DMS153 treated with DMSO at 0.1 percent for 48 hours (cell line): ENCODE results near the gene CNDP2.
A peak's percentile ranks its signal among the peaks of the same experiment; 100 is the strongest.

Experiments
- DNase-seq: peaks from one replicate; lab custom pipeline; 2025; ENCODE audit not compliant: unreplicated experiment; lab: John Stamatoyannopoulos, UW

Gene CNDP2

GRCh38 chr18:74495581-74496507 is at the start of gene CNDP2:
Gene CNDP2 (plus strand): TSS chr18:74496363. CDS start chr18:74499974, 3,611 bp downstream.
- peak; percentile 94 for DNase-seq

- DNase-seq = no peak
Observed at GRCh38 chr18:74446631-74447403, 49.3 kb upstream of the CNDP2 start.

GRCh38 chr18:74447404-74448152 is 48.6 kb upstream of the CNDP2 start:
- DNase-seq = no peak

DNA sequence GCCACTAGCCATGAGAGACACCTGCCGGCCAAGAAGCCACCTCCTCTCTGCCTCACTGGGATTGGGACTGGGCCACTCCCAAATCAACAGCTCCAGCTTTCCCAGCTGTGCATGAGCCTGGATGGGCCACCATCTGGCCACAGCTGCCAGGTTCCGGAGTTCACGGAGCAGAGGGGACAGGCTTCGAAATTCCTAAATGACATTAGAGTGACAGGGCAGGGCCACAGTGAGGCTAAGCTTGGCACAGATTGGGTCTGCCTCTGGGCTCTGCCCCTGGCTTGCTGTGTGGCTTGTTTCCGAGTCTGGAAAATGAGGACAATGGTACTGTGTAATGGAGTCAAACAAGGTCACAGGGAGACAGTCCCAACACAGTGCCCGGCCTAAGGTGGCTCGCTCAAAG is 45.5 kb upstream of the CNDP2 start:
- DNase-seq = no peak

GRCh38 chr18:74451148-74451547 is 45.0 kb upstream of the CNDP2 start:
- DNase-seq = no peak

- DNase-seq = no peak
Observed at GRCh38 chr18:74453016-74453566, 43.1 kb upstream of the CNDP2 start.

DNA sequence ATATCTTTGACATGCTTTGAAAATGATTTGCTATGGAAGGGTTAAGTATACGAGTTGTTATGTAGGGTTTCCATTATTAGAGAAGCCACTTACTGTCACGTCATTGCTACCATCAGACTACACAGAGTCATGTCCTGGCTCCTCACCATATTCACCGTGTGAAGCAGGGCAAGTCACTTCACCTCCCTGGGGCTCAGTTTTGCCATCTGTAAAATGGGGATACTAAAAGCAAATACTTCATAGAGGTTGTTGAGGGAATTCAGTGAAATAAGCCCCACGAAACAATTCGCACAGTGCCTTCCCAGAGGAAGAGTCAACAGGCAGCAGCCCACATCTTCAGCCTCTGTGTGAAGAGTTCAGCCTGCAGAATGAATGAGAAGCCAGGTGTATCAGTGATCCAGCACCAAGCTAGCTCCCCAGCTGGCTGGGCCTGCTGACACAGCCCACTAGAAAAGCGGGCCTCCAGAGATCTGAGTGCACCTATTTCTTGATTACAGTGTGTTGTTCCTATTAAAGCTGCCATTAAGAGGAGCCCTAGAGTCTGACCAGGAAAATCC is 42.4 kb upstream of the CNDP2 start:
- no peak for DNase-seq

- DNase-seq = no peak
Observed at GRCh38 chr18:74454279-74454751, 41.8 kb upstream of the CNDP2 start.

DNA sequence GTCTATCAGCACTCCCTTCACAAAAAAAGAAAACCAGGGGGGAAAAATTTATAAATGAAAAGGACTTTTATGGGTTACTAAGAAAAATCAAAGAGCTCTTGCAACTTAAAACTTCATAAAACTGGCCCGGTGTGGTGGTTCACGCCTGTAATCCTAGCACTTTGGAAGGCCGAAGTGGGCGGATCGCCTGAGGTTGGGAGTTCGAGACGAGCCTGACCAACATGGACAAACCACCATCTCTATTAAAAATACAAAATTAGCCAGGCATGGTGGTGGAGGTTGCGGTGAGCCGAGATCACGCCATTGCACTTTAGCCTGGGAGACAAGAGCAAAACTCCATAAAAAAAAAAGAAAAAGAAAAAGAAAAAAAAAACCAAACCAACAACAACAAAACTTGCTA is 40.8 kb upstream of the CNDP2 start:
- DNase-seq = no peak

DNA sequence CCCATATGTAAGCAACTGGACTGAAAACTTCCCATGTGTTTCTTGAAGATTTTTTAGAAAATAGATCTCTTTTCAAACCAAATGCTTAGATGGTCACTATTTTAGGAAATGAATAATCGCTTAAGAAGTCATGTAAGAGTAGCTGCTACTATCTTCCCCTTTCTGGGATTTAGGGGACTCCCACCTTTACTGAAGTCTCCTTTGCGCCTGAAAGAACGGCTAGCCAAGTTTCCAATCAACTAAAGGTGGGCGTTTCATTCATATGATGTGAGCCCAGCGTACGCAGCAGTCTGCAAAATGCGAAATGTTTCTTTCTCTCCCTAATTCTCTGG is 40.2 kb upstream of the CNDP2 start:
- DNase-seq = no peak

GRCh38 chr18:74456349-74457042 is 39.7 kb upstream of the CNDP2 start:
- no peak for DNase-seq

GRCh38 chr18:74457043-74457724 is 39.0 kb upstream of the CNDP2 start, which contains the start of gene DIPK1C:
Gene DIPK1C (minus strand): TSS chr18:74457308. CDS start chr18:74457259, 49 bp downstream.
- no peak for DNase-seq

GRCh38 chr18:74457725-74458421 is 38.3 kb upstream of the CNDP2 start:
- no peak for DNase-seq

GRCh38 chr18:74459889-74460288 is 36.3 kb upstream of the CNDP2 start:
- no peak for DNase-seq

- no peak for DNase-seq
Observed at GRCh38 chr18:74460825-74461224, 35.3 kb upstream of the CNDP2 start.

DNA sequence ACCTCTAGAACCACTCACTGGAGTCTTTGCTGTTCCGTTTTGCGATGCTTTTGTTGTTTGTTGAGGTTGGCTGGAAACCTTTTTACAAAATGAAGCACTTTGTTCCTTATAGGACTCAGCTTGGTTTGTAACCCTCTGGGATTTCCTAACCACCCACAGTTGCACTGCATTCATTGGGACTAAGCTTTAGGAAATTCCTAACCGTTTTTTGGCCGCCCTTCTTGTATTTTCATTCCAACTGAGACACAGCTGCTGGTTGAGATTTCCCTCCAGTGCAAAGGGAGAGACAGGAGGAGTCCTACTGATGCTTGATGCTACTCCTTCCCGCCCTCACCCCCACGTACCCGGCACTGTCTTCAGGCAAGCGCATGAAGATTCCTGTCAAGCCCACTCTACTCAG is 32.9 kb upstream of the CNDP2 start:
- no peak for DNase-seq

DNA sequence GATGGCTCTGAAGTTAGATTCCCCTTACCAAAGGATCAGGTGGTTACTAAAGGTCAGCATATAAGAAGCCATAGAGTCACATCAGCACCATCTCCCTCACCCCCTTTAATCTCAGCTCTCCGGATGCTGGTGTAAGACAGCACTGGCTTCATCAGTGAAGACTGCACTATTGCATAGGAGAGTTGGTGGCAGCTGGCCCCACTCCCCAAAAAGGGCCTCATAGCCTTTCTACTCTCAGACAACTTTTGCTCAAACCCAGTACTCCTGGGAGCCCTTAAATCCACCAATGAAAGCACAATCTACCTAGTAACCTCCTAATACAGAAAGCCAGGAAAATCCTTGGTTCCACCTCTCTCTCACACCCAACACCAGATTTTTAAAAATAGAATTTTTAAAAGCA is 32.2 kb upstream of the CNDP2 start:
- DNase-seq = no peak

DNA sequence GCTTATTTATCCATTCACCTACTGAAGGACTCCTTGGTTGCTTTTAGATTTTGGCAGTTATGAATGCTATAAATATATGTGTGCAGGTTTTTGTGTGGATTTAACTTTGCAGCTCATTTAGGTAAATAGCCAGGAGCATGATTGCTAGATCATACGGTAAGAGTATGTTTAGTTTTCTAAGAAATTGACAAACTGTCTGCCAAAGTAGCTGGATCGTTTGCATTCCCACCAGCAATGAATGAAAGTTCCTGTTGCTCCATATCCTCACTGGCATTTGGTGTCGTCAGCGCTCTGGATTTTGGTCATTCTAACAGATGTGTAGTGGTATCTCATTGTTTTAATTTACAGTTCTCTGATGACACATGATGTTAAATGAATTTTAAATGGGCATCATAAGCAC is 30.4 kb upstream of the CNDP2 start:
- DNase-seq = no peak

DNA sequence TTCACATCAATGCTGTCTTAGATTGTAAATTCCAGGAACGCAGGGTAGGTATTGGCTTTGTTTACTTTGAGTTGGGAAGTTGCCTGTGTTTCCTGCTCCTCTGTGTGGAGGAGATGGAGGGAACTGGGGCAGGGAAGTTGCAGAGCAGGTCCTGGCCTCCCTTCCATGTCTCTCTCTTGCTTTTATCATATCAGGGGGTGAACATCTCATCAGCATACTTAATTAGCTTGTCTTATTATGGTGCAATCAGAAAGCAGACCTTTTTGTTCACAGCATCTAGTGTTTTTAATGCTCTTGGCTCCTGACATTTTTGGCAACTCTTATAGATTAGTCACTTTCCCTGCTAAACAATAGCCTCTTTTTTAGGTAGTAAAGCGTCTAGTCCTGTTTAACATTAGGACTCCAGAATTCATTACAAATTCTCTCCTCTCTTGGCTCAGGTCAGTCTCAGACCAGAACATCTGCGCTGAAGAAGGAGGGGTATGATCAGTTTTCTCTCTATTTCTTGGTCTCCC is 27.6 kb upstream of the CNDP2 start:
- DNase-seq = no peak
